Natural killer cell (primary cell): ENCODE results near the gene CDKAL1. TPM values are rescaled to one million over a fixed set of nuclear protein-coding genes. Genes with fewer than 3 reads are reported as not detected.

Experiments used
- ATAC-seq, 3 donors: fragments of 150-1000 bp in 2 of 3; fragments of 200-7000 bp in 1 of 3; cut with Tn5 transposase; 1 replicate in 1 of 3; 2 replicates in 2 of 3; pipeline ENCODE4 v1.10.0; 2021; ENCODE audit warnings: mild to moderate bottlenecking in 2 of 3, moderate library complexity in 2 of 3
- DNase-seq, 2 donors: peaks; one replicate each; pipeline versions ENCODE4 v3.0.0 to v3.0.0-alpha.2; 2013 to 2021; ENCODE audit warnings: mixed read lengths in 1 of 2
- H3K27ac ChIP-seq: one replicate; pipeline ENCODE4 v1.5.1; 2013; ENCODE audit warnings: mild to moderate bottlenecking, low read length
- H3K27me3 ChIP-seq: one replicate; pipeline ENCODE4 v1.6.1; 2013; ENCODE audit warnings: low read length; ENCODE audit not compliant: control insufficient read depth, insufficient read depth
- H3K36me3 ChIP-seq: one replicate; pipeline ENCODE4 v1.6.1; 2013; ENCODE audit warnings: low read length; ENCODE audit not compliant: control insufficient read depth, insufficient read depth
- H3K4me1 ChIP-seq: one replicate; pipeline ENCODE4 v1.6.1; 2013; ENCODE audit warnings: low read length; ENCODE audit not compliant: control insufficient read depth, insufficient read depth
- H3K4me3 ChIP-seq: one replicate; pipeline ENCODE4 v1.5.1; 2013; ENCODE audit warnings: low read length
- H3K9me3 ChIP-seq: one replicate; pipeline ENCODE4 v1.6.1; 2013; ENCODE audit warnings: low read length; ENCODE audit not compliant: control insufficient read depth, insufficient read depth
- H3K27ac Mint-ChIP-seq, 2 donors: one replicate each; pipeline ENCODE4 v1.8.0; 2022; ENCODE audit warnings: mild to moderate bottlenecking in 2 of 2, mixed read lengths in 2 of 2, moderate library complexity in 1 of 2
- H3K27me3 Mint-ChIP-seq, 2 donors: one replicate each; pipeline ENCODE4 v1.8.0; 2022; ENCODE audit warnings: low read depth in 2 of 2, mixed read lengths in 2 of 2
- H3K36me3 Mint-ChIP-seq: one replicate; pipeline ENCODE4 v1.8.0; 2022; ENCODE audit warnings: mixed read lengths
- H3K4me1 Mint-ChIP-seq, 2 donors: one replicate each; pipeline ENCODE4 v1.8.0; 2022; ENCODE audit warnings: mixed read lengths in 2 of 2
- H3K4me3 Mint-ChIP-seq: one replicate; pipeline ENCODE4 v1.8.0; 2022; ENCODE audit warnings: mild to moderate bottlenecking, moderate library complexity, mixed read lengths
- H3K9me3 Mint-ChIP-seq, 2 donors: one replicate each; pipeline ENCODE4 v1.8.0; 2022; ENCODE audit warnings: mixed read lengths in 2 of 2
- WGBS: methylation state at CpG from one replicate; pipeline ENCODE4 v1.1.7; 2013; ENCODE audit warnings: missing lambda C conversion rate; ENCODE audit not compliant: insufficient coverage; 5-methylcytosine and 5-hydroxymethylcytosine counted together
- intact Hi-C: fragments of 100-400 bp; cut with micrococcal nuclease; formaldehyde crosslinking; loops from one replicate; pipeline ENCODE4 v1.14.2; 2022
- total RNA-seq, 4 donors: library from RNA; stranded (reverse); fragments of 120-200 nt in 1 of 4; gene quantifications; one replicate each; pipeline versions ENCODE4 v1.2.3 to v1.2.4, GENCODE V29; 2013 to 2022
- TF ChIP-seq, protein P1 (sequence below): fragments of 200-600 bp; IDR thresholded peaks from one replicate; pipeline ENCODE4 v1.8.0; 2022; ENCODE audit warnings: antibody characterized with exemption

CDKAL1 gene
- total RNA-seq, 3 donors from 2014 or later (not counting 1 experiment from before 2014, with no cell fraction given): 26.0 to 32.8 (median 28.9) TPM

DNA sequence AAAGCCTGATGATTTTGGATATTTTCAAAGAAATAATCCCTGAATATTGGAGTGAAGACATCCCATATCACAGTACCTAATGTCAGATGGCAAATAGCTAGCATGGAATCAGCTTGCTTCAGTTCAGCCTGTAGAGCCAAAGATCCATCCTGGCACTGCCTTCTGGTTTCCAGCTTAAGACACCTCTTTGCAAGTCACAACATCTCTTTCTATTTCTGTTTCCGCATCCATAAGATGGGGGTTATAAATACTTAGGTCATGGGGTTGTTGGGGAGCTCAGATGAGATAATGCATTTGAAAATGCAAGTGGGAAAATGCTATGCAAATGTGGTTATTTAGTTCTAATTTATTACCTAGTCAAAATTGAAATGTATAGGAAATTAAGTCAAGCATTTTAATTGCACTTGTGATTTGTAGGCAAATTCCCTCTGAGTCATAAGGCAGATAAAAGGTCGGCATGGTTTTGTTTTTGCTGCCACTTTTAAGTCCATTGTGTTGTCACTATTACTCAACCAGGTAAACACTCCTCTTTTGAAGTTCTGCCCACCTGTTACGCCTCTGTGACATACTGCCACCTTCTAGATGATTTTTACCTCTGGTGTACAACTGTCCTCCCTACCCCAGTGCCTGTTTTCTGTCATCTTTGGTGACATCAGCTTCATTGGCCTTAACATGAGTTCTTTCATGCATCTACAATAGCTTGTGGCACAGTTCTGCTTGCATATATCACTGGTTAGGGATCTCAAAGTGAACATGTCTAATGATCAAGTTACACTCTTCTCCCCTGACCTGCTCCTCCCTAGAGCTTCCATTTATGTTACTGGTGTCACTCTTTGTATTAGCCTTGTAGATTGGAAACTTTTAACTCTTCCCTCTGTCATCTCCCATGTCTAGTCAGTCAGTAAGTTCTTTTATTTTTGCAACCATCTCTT, 96.6 kb downstream of the CDKAL1 start:
- no peak overlapping the region for H3K27ac Mint-ChIP-seq
- no peak overlapping the region for H3K4me3 Mint-ChIP-seq
- Histone ChIP-seq H3K4me3 (no peak overlapping the region), H3K27me3 (no peaks in the 10 kb centered on the region), H3K36me3 (peaks cover 2% of the 10 kb centered on the region), H3K9me3 (no peaks in the 10 kb centered on the region), H3K4me1 (no peaks in the 10 kb centered on the region), H3K27ac (no peak overlapping the region)
- DNase-seq (no peak), ATAC-seq (no peak)
- no peaks in the 10 kb centered on the region for H3K27me3 Mint-ChIP-seq
- 80% methylated on average over 2 of the region's 3 CpGs for WGBS
- H3K36me3 Mint-ChIP-seq: no peaks in the 10 kb centered on the region
- TF ChIP-seq, protein P1, sequence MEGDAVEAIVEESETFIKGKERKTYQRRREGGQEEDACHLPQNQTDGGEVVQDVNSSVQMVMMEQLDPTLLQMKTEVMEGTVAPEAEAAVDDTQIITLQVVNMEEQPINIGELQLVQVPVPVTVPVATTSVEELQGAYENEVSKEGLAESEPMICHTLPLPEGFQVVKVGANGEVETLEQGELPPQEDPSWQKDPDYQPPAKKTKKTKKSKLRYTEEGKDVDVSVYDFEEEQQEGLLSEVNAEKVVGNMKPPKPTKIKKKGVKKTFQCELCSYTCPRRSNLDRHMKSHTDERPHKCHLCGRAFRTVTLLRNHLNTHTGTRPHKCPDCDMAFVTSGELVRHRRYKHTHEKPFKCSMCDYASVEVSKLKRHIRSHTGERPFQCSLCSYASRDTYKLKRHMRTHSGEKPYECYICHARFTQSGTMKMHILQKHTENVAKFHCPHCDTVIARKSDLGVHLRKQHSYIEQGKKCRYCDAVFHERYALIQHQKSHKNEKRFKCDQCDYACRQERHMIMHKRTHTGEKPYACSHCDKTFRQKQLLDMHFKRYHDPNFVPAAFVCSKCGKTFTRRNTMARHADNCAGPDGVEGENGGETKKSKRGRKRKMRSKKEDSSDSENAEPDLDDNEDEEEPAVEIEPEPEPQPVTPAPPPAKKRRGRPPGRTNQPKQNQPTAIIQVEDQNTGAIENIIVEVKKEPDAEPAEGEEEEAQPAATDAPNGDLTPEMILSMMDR: no peak
- H3K9me3 Mint-ChIP-seq: no peaks in the 10 kb centered on the region
- intact Hi-C loops: no loop called here
- peaks cover 21 to 26% of the 10 kb centered on the region in 2 donors for H3K4me1 Mint-ChIP-seq

DNA sequence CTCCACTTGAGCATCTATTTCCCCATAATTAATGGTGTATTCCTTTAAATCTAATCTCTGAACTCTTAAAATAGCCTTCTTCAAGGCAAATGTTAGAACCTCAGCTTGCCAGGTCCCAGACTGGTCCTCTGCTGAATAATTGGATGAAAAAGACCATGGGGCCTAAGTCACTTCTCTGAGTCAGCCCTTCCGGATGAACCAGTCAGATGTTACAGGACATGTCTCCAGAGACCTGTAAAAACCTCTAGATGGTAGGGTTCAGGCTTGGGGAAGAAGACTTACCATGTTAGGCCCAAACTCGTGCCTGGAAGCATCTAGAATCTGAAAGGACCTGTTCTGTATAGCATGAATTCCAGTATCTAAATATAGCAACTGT, 97.3 kb downstream of the CDKAL1 start:
- Mint-ChIP-seq H3K9me3 (no peaks in the 10 kb centered on the region), H3K4me3 (no peak overlapping the region), H3K4me1 (peaks cover 21 to 23% of the 10 kb centered on the region in 2 donors), H3K27me3 (no peaks in the 10 kb centered on the region), H3K27ac (no peak overlapping the region), H3K36me3 (no peaks in the 10 kb centered on the region)
- Histone ChIP-seq H3K27ac (no peak overlapping the region), H3K27me3 (no peaks in the 10 kb centered on the region), H3K9me3 (no peaks in the 10 kb centered on the region), H3K36me3 (peaks cover 2% of the 10 kb centered on the region), H3K4me1 (no peaks in the 10 kb centered on the region), H3K4me3 (no peak overlapping the region)
- TF ChIP-seq, protein P1: no peak
- WGBS: 88% methylated on average over 2 of the region's 2 CpGs
- ATAC-seq (no peak), DNase-seq (no peak)
- intact Hi-C loops: no loop called here

DNA sequence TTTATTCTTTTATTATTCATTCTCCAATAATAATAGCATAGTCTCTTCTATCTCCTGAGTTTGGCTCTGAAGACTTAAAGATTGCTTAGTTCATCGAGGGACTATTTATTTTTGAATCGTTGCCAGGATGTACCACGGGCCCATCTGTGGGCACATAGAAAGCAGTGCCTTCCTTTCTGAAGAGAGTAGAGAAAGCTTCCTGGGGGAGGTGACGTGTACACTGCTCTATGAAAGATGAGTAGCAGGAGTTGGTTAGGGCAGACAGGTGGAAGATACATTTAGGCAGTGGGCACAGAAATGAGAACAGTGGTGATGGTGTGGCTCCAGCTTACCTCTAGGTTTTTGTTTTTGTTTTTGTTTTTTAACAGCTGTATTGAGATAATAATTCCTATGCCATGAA, 98.4 kb downstream of the CDKAL1 start:
- 68% methylated on average over 4 of the region's 4 CpGs for WGBS
- H3K9me3 Mint-ChIP-seq: no peaks in the 10 kb centered on the region
- no peaks in the 10 kb centered on the region for H3K27me3 Mint-ChIP-seq
- intact Hi-C loops: no loop called here
- ATAC-seq (no peak), DNase-seq (no peak)
- Histone ChIP-seq H3K9me3 (no peaks in the 10 kb centered on the region), H3K4me1 (no peaks in the 10 kb centered on the region), H3K4me3 (no peak overlapping the region), H3K36me3 (peaks cover 2% of the 10 kb centered on the region), H3K27ac (no peak overlapping the region), H3K27me3 (no peaks in the 10 kb centered on the region)
- H3K4me1 Mint-ChIP-seq: peaks cover 21 to 23% of the 10 kb centered on the region in 2 donors
- no peaks in the 10 kb centered on the region for H3K36me3 Mint-ChIP-seq
- TF ChIP-seq, protein P1: no peak
- H3K27ac Mint-ChIP-seq: no peak overlapping the region
- H3K4me3 Mint-ChIP-seq: no peak overlapping the region
